Upper lobe of right lung (tissue), 1 donor: Measurements from ENCODE around the gene COBL. TPM values are rescaled to one million over a fixed set of nuclear protein-coding genes. Genes with fewer than 3 reads are reported as not detected.

Experiments used
- ATAC-seq: fragments of 200-7000 bp; cut with Tn5 transposase; one replicate; pipeline ENCODE4 v1.9.1; 2020; ENCODE audit warnings: mild to moderate bottlenecking, moderate library complexity
- DNase-seq: peaks from one replicate; pipeline ENCODE4 v3.0.0-alpha.2; 2020
- H3K27ac ChIP-seq: fragments of 200-600 bp; one replicate; pipeline ENCODE4 v1.8.0; 2022
- H3K27me3 ChIP-seq: fragments of 200-600 bp; one replicate; pipeline ENCODE4 v1.8.0; 2022; ENCODE audit warnings: mild to moderate bottlenecking
- H3K36me3 ChIP-seq: fragments of 200-600 bp; one replicate; pipeline ENCODE4 v1.8.0; 2022
- H3K4me1 ChIP-seq: fragments of 200-600 bp; one replicate; pipeline ENCODE4 v1.8.0; 2022
- H3K4me3 ChIP-seq: fragments of 200-600 bp; one replicate; pipeline ENCODE4 v1.8.0; 2022; ENCODE audit warnings: mild to moderate bottlenecking
- H3K9me3 ChIP-seq: fragments of 200-600 bp; one replicate; pipeline ENCODE4 v1.8.0; 2022
- intact Hi-C: fragments of 100-400 bp; cut with DNase I; formaldehyde crosslinking; loops from one replicate; pipeline ENCODE4 v1.11.0; 2022
- total RNA-seq: library from RNA; stranded (reverse); fragmentation: NEBNext Ultra II Directional; extraction: Animal tissue kit (Norgen Biotek cat#: 25700); gene quantifications from one replicate; pipeline ENCODE4 v1.2.1, GENCODE V29; 2021
- TF ChIP-seq, protein P1 (sequence below): fragments of 200-600 bp; IDR thresholded peaks from one replicate; pipeline ENCODE4 v1.8.0; 2022; ENCODE audit warnings: antibody characterized with exemption
- donor health status: DM: no; HTN: yes; CAD: no; lungs with severe emphysema.

Gene COBL
- total RNA-seq, 1 donor from 2014 or later, result 29.2 TPM

DNA sequence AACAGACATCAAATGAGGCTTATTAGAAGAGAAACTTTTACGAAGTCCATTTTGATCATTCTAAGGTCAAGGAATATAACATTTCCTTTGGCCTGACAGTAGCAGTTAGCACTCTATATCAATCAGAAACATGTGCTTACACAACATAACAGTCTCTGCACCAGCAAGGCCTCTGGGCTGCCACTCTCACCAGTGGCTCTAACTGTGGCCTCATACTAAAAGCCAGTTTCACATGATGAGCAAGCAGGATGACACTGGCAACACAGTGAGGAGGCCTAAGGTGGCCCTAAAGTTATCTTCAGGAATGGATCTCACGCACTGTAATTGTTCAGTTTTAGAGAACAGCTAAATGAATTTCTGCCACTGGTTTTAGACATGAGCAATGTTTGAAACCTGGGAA, 126.8 kb downstream of the COBL start:
- no peak for ATAC-seq

DNA sequence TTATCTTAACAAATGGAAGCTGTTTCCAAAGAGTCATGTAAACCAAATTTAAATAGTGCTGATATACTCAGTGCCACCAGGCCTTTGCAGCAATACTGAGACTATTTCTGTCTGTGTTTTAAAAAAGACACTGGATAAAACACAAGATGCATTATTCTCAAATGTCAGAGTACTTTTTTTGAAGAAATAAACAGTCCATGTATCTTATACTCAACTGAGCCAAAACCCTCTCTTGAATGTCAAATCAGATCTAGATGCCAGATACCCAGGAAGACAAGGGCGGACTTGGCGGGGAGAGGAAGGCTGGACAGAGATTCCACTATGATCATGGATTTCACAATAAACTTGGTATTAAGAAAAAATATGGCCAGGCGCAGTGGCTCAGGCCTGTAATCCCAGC, 127.6 kb downstream of the COBL start:
- no peaks in the 10 kb centered on the region for H3K36me3 ChIP-seq
- DNase-seq (no peak), ATAC-seq (no peak)
- TF ChIP-seq, protein P1, sequence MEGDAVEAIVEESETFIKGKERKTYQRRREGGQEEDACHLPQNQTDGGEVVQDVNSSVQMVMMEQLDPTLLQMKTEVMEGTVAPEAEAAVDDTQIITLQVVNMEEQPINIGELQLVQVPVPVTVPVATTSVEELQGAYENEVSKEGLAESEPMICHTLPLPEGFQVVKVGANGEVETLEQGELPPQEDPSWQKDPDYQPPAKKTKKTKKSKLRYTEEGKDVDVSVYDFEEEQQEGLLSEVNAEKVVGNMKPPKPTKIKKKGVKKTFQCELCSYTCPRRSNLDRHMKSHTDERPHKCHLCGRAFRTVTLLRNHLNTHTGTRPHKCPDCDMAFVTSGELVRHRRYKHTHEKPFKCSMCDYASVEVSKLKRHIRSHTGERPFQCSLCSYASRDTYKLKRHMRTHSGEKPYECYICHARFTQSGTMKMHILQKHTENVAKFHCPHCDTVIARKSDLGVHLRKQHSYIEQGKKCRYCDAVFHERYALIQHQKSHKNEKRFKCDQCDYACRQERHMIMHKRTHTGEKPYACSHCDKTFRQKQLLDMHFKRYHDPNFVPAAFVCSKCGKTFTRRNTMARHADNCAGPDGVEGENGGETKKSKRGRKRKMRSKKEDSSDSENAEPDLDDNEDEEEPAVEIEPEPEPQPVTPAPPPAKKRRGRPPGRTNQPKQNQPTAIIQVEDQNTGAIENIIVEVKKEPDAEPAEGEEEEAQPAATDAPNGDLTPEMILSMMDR, result no peak
- H3K4me1 ChIP-seq, result no peaks in the 10 kb centered on the region
- intact Hi-C loops, result no loop called here
- H3K27me3 ChIP-seq, result no peaks in the 10 kb centered on the region
- no peaks in the 10 kb centered on the region for H3K9me3 ChIP-seq
- H3K4me3 ChIP-seq, result no peak overlapping the region
- no peak overlapping the region for H3K27ac ChIP-seq

More for the DNA sequence above, 126.8 kb downstream of the COBL start:
- no peak overlapping the region for H3K4me3 ChIP-seq
- intact Hi-C loops, result no loop called here
- H3K36me3 ChIP-seq, result no peaks in the 10 kb centered on the region
- no peaks in the 10 kb centered on the region for H3K27me3 ChIP-seq
- TF ChIP-seq, protein P1, result no peak
- H3K4me1 ChIP-seq, result no peaks in the 10 kb centered on the region
- no peaks in the 10 kb centered on the region for H3K9me3 ChIP-seq
- DNase-seq, result no peak
- H3K27ac ChIP-seq, result no peak overlapping the region

DNA sequence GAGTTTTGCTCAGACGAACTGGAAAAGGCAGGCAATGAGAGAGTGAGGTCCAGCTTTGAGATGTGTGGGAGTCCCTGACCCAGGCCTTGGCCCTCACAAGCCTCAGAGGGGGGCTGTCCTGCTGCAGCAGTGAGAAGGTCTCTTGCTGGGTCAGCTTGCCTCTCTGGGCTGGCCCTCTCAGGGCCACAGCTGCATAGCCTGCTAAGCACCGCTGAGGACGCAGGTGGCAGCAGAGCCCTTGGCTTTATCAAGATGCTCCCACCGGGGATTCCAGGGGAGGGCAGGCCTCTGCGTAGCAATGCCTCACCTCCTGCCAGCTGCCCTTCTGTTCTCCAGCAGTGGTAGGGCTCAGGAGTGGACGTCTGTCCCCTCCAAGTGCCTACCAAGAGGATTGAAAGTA, 128.7 kb downstream of the COBL start:
- DNase-seq, result no peak
- TF ChIP-seq, protein P1, result no peak
- H3K27me3 ChIP-seq, result no peaks in the 10 kb centered on the region
- H3K27ac ChIP-seq, result no peak overlapping the region
- no peaks in the 10 kb centered on the region for H3K36me3 ChIP-seq
- intact Hi-C loops, result no loop called here
- peak; percentile 61 for ATAC-seq
- no peak overlapping the region for H3K4me3 ChIP-seq
- no peaks in the 10 kb centered on the region for H3K4me1 ChIP-seq
- no peaks in the 10 kb centered on the region for H3K9me3 ChIP-seq

GRCh38 chr7:51186531-51186930, 130.1 kb downstream of the COBL start:
- Histone ChIP-seq H3K27me3 (no peaks in the 10 kb centered on the region), H3K4me3 (no peak overlapping the region), H3K27ac (no peak overlapping the region), H3K36me3 (no peaks in the 10 kb centered on the region), H3K4me1 (no peaks in the 10 kb centered on the region), H3K9me3 (no peaks in the 10 kb centered on the region)
- DNase-seq (no peak), ATAC-seq (peak; percentile 50)
- TF ChIP-seq, protein P1, result no peak
- intact Hi-C loops, result no loop called here

GRCh38 chr7:51182636-51183166, 133.9 kb downstream of the COBL start:
- H3K27me3 ChIP-seq, result no peaks in the 10 kb centered on the region
- intact Hi-C loops, result no loop called here
- TF ChIP-seq, protein P1, result no peak

DNA sequence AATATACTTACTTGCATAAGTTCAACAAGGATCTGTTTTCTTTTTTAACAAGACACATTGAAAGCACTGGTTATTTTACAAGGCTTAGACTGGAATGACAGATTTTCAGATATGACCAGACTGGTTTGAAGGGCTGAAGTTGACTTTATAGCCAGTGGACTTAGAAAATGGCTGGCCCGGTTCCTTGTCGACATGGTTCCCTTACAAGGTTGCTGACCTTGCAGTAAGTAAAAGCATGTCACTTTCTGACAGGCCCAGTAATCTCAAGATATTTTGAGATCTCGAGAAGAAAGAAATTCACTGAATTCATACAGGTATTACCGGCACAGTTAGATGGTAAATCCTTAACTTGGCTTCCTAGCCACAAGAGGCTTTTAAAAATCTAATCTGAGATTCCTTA, 136.5 kb downstream of the COBL start:
- no peak for ATAC-seq
- intact Hi-C loops, result no loop called here
- H3K27ac ChIP-seq, result no peak overlapping the region
- TF ChIP-seq, protein P1, result no peak
- H3K4me1 ChIP-seq, result no peaks in the 10 kb centered on the region
- no peak overlapping the region for H3K4me3 ChIP-seq
- no peaks in the 10 kb centered on the region for H3K9me3 ChIP-seq
- DNase-seq, result no peak
- H3K27me3 ChIP-seq, result no peaks in the 10 kb centered on the region
- H3K36me3 ChIP-seq, result no peaks in the 10 kb centered on the region

More at GRCh38 chr7:51182636-51183166, 133.9 kb downstream of the COBL start:
- Histone ChIP-seq H3K4me1 (no peaks in the 10 kb centered on the region), H3K9me3 (no peaks in the 10 kb centered on the region), H3K4me3 (no peak overlapping the region), H3K36me3 (no peaks in the 10 kb centered on the region), H3K27ac (no peak overlapping the region)
- DNase-seq (no peak), ATAC-seq (no peak)
